ENCODE data around the gene CLIP2.
A peak's percentile ranks its signal among the peaks of the same experiment; 100 is the strongest.
"Not testable (repeated sequence)": the region's sequence is repeated elsewhere in the genome, so short reads cannot be mapped to it uniquely, and the experiment has no call there.

The CLIP2 gene

DNA sequence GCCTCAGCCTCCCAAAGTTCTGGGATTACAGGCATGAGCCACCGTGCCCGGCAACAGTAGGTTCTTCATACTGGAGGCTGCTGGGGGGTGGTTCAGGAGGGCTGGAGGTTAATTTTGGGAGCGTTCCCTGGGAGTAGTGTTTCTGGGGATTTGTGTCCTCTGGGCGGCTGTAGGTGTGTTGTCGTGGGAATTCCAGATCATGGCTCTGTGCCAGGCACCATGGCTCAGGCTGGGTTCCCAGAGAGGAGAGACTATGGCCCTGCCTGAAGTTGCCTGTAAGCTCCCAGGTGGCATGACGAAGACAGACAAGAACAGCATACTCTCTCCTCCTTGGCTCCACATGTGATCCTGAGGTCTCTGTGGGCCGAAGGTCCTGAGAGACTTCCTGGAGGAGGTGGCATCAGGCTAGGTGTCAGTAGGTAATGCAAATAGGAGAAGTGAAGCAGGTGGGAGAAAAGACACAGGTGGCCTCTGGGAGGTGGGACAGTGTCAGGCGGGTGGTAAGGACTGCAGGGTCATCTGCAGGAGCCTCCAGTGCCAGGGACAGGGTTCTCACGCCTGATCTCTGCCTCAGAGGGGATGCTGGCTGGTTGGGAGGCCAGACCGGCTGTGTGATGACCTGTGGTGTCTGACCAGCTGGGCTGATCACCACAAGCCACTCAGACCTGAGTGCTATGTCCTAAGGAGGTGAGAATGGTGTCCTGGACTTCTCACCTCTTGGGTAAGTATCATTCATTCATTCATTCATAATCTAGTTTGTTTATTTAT lies 18.7 kb downstream of the CLIP2 start:
- DNase-seq (ENCODE audit: low read depth in 2 of 2), result no peak

DNA sequence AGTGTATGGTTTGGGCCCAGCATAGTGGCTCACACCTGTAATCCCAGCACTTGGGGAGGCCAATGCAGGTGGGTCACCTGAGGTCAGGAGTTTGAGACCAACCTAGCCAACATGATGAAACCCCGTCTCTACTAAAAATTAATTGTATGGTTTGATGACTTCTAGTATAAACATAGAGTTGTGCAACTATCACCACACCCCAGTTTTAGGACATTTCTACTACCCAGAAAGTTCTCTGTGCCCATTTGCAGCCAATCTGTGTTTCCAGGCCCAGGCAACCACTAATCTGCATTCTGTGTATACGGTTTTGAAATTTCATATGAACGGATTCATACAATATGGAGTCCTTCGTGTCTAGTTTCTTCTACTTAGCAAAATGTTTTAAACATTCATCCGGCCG lies 20.0 kb downstream of the CLIP2 start:
- TF ChIP-seq, protein P1, sequence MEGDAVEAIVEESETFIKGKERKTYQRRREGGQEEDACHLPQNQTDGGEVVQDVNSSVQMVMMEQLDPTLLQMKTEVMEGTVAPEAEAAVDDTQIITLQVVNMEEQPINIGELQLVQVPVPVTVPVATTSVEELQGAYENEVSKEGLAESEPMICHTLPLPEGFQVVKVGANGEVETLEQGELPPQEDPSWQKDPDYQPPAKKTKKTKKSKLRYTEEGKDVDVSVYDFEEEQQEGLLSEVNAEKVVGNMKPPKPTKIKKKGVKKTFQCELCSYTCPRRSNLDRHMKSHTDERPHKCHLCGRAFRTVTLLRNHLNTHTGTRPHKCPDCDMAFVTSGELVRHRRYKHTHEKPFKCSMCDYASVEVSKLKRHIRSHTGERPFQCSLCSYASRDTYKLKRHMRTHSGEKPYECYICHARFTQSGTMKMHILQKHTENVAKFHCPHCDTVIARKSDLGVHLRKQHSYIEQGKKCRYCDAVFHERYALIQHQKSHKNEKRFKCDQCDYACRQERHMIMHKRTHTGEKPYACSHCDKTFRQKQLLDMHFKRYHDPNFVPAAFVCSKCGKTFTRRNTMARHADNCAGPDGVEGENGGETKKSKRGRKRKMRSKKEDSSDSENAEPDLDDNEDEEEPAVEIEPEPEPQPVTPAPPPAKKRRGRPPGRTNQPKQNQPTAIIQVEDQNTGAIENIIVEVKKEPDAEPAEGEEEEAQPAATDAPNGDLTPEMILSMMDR (IDR thresholded peaks at IDR 0.05; ENCODE audit: low read depth, low read length), result no peak
- no peak for DNase-seq (ENCODE audit: low read depth in 2 of 2)
- H3K4me3 ChIP-seq (replicated peaks in 1 of 2; ENCODE audit: low read depth in 2 of 2, low read length in 2 of 2), result no peak overlapping the region

More for the DNA sequence above, 18.7 kb downstream of the CLIP2 start:
- TF ChIP-seq, protein P1 (IDR thresholded peaks at IDR 0.05; ENCODE audit: low read depth, low read length), result no peak
- no peak overlapping the region for H3K4me3 ChIP-seq (replicated peaks in 1 of 2; ENCODE audit: low read depth in 2 of 2, low read length in 2 of 2)

DNA sequence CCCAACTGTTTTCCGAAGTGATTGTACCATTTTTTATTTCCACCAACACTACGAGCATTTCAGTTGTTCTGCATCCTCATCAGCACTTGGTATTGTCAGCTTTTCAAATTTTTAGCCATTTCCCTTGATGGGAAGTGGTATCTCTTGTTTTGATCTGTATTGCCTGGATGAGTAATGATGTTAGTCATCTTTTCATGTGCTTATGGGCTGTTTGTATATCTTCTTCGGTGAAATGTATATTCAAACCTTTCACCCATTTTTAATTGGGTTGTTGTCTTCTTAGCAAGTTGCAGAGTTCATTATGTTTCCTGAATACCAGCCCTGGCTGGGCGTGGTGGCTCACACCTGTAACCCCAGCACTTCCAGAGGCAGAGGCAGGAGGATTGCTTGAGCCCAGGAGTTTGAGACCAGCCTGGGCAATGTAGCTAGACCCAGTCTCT lies 22.1 kb downstream of the CLIP2 start:
- DNase-seq (ENCODE audit: low read depth in 2 of 2), result peak in 1 of 2 donors; percentile 54
- TF ChIP-seq, protein P1 (IDR thresholded peaks at IDR 0.05; ENCODE audit: low read depth, low read length), result no peak
- no peak overlapping the region for H3K4me3 ChIP-seq (replicated peaks in 1 of 2; ENCODE audit: low read depth in 2 of 2, low read length in 2 of 2)

DNA sequence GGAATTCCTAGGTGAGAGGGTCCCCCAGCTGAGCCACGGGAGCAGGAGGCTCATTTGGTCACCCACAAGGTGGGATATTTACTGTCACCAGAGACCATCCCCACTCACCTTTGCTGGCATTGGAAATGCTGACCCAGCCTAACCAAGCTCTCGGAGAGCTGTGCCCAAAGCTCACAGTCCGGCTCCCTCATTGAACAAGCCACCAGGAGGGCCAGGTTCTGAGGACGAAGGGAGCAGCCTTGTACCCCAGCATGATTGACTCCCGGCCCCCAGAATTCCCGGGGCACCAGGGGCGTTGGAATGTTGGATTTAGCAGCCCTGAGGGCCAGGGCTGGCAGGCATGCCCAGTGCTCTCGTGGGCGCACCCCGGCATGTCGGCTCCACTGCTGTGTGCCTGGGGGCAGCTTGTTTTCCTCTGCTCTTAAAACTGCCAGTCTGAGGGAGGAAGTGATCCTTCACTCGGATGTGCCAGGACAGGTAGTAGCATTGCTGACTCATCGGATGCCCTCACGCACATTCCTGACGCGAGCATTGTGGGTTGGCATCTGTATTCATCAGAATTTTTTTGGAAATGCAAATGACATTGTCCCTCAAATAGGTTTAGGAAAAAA lies 23.3 kb downstream of the CLIP2 start:
- TF ChIP-seq, protein P1 (IDR thresholded peaks at IDR 0.05; ENCODE audit: low read depth, low read length), result no peak
- no peak overlapping the region for H3K4me3 ChIP-seq (replicated peaks in 1 of 2; ENCODE audit: low read depth in 2 of 2, low read length in 2 of 2)
- DNase-seq (ENCODE audit: low read depth in 2 of 2), result no peak

DNA sequence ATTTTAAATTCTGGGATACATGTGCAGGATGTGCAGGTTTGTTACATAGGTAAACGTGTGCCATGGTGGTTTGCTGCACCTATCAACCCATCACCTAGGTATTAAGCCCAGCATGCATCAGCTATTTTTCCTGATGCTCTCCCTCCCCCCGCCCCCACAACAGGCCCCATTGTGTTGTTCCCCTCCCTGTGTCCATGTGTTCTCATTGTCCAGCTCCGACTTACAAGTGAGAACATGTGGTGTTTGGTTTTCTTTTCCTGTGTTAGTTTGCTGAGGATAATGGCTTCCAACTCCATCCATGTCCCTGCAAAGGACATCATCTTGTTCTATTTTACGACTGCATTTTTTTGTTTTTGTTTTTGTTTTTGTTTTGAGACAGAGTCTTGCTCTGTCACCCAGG lies 26.7 kb downstream of the CLIP2 start:
- not testable (repeated sequence) for H3K4me3 ChIP-seq (replicated peaks in 1 of 2; ENCODE audit: low read depth in 2 of 2, low read length in 2 of 2); DNase-seq (ENCODE audit: low read depth in 2 of 2)

DNA sequence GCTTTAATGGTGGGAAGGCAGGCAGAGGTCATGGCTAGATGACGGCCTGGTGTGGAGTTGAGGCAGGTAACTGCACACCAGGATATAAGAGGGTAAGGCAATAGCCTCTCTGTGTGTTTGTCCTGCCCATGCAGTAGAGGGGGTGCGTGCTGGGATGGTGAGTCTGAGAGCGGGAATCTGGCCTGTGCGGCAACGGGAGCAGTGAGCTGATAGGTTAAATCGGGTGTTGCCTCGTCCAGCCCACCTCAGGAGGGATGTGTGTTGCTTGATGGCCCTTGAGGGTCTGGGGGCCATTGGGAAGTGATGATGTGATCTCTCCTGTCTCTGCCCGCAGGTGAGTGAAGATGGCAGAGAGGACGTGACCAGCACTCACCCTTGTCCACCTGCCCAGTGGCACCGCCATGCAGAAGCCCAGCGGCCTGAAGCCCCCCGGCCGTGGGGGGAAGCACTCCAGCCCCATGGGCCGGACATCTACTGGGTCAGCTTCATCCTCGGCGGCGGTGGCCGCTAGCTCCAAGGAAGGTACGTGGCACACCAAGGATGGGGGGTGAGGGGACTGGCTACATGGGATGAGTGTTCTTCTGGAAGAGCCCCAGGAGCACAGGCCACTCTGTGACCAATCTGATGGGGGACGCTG lies 28.1 kb downstream of the CLIP2 start:
- H3K4me3 ChIP-seq (replicated peaks in 1 of 2; ENCODE audit: low read depth in 2 of 2, low read length in 2 of 2), result no peak overlapping the region
- TF ChIP-seq, protein P1 (IDR thresholded peaks at IDR 0.05; ENCODE audit: low read depth, low read length), result no peak
- no peak for DNase-seq (ENCODE audit: low read depth in 2 of 2)

DNA sequence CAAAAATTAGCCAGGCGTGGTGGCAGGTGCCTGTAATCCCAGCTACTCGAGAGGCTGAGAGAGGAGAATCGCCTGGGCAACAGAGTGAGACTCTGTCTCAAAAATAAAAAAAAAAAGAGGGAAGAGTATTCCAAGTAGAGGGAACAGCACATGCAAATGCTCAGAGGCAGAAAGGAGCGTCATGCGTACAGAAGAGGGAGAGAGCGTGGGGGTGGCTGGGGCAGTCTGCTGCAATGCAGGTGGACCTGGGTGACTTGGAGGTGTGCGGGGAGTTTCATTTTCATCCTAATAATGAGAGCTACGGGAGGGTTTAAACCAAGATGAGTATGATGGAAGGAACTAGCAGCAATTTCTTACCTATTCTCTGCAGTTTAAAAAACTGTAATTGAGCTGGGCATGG lies 28.8 kb downstream of the CLIP2 start:
- no peak for DNase-seq (ENCODE audit: low read depth in 2 of 2)
- TF ChIP-seq, protein P1 (IDR thresholded peaks at IDR 0.05; ENCODE audit: low read depth, low read length), result no peak
- H3K4me3 ChIP-seq (replicated peaks in 1 of 2; ENCODE audit: low read depth in 2 of 2, low read length in 2 of 2), result no peak overlapping the region
